OCI-LY1 (cell line): ENCODE measurements around the gene ZNF850.

Experiments
- CTCF ChIP-seq: fragments of 200-600 bp; sonication (generic), shearing (Covaris generic); IDR thresholded peaks from 2 replicates; pipeline ENCODE4 v1.5.1; 2017; ENCODE audit warnings: mild to moderate bottlenecking, antibody characterized with exemption, low read length, moderate library complexity, mixed read lengths
- EZH2 ChIP-seq: fragments of 200-600 bp; sonication (generic), shearing (Covaris generic); IDR thresholded peaks from 2 replicates; pipeline ENCODE4 v1.8.0; 2017; ENCODE audit warnings: borderline replicate concordance, mixed run types, mild to moderate bottlenecking, antibody characterized with exemption, low read length, moderate library complexity, mixed read lengths

DNA sequence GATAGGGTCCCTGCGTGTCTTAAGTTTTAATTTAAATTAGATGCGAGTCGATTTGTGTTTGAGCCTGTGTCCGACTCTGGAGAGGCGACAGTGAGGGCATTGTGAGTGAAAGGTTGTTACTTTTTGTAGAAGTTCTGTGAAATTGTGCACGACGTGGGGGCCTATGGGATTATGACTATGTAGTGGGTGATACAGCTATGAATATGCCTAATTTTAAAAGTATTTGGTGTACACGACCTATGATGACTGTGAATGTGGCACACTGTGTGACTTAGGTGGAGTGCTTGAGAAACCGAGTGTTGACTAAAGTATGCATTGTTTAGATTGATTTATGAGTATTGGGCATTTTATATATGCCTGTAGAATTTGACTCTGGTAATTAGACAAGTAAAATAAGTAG is 84.5 kb downstream of the ZNF850 start:
- no peak for TF ChIP-seq CTCF
- TF ChIP-seq EZH2: no peak
